Pons (tissue), 1 donor: ENCODE data around the gene NPTX1.

ENCODE experiments used
- DNase-seq: peaks from one replicate; pipeline ENCODE4 v3.0.0-alpha.2; 2016; ENCODE audit warnings: low spot score

NPTX1 gene

DNA sequence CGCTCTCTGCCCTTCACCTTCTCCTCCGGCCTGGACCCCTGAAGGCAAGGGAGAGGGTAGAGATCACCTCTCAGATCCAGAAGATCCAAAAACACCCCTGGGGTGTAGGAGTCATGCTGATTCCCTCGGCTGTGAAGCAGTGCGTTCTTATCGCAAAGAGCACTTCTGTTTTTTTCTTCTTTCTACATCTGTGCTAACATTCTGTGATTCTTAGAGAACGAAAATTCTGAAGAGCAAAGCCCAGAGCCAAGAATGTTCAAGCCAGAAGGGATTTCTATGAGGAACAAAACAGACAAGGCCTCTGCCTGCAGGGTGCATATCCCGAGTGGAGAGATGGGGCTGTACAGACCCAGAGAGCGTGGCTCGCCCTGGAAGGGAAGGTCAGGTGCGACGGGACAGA, 17.2 kb downstream of the NPTX1 start:
- no peak for DNase-seq

DNA sequence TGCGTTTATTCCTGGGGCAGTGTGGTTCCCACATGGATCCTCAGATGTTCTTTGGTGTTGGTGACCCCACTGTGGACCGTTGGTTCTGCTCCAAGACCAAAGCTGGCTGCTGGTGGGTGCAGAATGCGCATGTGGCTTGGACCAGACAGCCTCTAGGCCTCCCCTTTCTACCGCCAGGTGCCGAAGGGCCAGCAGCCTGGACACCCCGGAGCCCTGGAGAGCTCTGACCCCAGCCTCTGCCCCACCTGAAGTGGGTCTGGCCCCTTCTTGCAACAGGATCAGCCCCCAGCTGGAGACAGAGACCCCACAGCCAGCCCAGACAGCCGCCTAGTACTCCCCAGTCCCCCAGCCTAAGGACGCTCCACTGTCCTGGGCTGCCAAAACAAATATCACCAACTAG, 18.4 kb downstream of the NPTX1 start:
- DNase-seq: no peak

DNA sequence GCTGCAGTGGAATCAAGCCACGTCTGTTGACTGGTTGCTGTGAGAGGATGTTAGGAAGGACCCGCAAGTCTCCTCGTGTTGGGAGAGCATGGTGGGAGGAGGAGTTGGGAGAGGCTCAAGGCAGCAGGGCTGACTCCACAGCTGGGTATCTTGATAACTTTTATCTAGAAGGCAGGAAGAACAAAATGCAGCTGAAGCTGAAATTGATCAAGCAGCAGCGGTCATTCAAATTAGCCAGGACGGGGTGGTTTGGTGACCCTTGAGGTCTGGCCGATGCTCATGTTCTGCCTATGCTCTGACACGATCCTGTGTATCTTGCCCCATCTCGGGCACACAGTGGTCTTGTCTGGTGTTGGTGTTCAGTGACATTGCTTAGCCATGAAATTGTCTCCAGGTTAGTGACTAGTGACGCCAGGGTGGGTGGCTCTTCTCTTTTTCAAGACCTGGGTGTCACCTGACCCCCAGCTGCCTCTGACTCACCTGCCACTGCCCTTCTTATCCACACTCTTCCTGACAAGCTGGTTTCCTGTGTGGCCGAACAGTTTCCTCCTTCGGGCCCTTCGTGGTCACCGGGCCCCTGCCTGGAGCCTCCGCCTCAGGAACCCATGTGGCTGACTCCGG, 19.1 kb downstream of the NPTX1 start:
- no peak for DNase-seq

DNA sequence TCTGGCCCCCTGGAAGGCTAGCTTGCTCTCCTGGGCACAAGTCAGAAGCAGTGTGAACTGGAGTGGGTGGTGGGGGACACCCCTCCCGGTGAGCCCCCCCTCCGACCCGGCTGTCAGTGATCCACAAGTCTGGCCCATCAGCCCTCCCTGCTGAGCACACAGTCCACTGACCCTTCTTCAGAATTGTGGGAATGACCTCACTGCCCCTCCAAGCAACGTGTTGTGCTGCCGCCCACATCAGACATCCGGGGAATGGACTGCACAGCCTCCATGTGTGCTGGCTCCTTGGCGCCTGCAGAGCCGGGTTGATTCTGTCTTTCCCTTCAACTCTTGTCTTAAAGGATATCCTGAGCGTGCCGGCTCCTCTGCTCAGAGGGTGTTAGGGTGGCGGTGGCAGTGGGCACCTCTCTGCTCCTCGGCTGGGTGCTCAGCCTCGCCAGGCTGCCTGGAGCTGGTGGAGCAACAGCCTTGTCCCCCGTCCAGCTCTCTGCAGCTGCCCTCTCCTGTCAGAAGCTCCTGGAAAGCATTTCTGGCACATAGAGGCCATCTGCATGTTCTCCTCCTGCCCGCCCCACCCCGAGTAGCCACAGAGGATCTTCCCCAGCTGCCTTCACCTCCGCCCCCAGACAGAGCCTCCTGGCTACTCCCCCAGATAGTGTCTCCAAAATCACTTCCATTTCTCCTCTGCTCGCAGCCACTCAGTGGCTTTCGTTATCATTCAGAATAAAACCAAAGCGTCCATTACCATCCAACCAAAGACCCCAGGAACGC, 19.8 kb downstream of the NPTX1 start:
- no peak for DNase-seq

DNA sequence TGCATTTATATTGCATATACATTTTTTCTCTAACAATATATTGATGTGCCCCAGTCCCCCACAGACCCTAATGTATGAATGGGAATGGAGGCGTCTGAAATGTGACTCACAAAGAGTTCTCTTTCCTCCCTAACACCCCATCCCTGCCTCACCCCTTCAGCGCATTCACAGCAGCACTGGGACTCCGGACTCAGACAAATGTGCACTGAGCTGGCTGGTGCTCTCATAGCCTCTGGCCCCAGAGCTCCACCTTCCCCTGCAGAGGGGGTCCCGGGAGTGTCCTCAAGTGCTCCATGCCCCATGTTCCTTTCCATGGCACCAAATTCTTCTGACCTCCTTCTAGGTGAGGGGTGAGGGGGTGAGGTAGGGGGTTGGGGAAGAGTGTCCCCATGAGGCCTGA, 20.6 kb downstream of the NPTX1 start:
- DNase-seq: no peak

DNA sequence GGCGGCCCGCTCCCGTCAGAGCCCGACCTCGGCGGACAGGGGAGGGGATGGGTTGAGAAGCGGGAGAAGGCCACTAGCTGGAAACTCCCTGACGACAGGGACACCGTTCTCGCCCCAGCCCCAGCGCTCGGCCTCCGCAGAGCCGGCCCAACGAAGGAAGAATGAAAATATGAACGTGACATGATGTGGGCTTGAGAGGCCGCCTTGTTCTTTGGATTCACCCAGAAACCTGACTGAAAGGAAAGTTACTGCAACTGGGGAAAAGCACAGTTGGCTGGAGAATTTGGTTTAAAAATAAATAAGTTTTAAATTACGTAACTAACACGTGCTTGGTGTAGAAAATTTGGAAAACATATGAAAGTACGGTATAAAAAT, 21.1 kb downstream of the NPTX1 start:
- DNase-seq: no peak

DNA sequence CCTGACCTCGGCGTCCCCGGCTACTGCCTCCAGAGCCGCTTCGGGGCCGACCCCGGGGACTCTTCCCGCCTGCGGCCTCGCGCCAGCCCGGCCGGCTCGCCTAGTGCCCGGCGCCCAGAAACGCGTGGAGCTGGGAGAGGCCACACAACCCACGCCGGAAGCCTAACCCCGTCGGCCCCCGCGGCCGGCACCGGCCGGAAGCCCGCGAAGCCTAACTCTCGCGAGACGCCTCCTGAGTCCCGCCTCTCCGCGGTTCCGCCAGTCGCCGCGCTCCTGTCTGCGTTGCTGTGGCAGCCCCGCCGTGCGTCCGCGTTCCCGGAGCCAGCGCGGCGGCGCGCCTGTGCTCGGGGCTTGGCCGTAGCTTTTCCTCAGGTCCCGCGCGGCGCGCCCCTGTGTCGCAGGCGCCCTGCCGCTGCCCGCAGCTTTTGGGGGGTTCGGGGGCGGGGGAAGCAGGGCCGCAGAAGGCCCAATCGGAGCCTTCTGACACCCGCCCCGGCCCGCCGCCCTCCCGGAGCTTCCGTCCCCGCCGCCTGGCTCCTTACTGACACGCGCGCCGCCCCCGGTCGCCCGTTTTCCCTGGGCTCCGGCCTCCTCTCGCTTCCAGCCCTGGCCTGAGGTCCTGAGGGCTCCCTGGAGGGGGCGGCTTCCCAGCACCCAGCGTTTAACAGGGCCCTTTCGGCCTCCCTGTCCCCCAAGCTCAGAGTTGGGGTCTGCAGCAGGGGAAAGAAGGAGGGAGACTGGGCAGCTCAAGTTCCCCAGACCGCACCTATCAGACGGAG, 21.7 kb downstream of the NPTX1 start:
- DNase-seq: peak; percentile 94

DNA sequence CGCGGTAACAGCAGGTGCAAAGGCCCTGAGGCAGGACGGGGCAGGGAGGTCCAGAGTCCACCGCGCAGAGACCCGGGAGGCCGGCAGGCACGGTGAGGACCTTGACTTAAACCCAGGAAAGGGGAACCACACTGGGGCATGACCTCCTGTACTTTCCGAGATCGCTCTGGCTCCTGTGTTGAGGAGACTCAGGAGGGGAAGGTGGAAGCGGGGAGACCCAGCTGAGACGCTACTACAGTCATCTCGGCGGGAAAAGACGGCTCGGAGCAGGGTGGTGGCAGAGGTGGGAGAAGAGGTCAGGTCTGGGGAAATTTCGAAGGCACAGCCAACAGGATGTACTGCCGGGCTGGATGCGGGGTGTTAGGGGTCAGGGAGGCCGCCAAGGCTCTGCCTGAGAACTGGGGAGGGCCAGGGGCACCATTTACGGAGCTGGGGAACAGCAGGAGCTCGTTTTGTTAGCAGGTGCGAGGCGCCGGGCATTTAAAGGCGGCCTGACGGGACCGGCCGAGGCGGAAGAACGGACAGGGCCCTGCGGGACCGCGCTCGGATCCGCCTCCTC, 22.3 kb downstream of the NPTX1 start:
- no peak for DNase-seq

DNA sequence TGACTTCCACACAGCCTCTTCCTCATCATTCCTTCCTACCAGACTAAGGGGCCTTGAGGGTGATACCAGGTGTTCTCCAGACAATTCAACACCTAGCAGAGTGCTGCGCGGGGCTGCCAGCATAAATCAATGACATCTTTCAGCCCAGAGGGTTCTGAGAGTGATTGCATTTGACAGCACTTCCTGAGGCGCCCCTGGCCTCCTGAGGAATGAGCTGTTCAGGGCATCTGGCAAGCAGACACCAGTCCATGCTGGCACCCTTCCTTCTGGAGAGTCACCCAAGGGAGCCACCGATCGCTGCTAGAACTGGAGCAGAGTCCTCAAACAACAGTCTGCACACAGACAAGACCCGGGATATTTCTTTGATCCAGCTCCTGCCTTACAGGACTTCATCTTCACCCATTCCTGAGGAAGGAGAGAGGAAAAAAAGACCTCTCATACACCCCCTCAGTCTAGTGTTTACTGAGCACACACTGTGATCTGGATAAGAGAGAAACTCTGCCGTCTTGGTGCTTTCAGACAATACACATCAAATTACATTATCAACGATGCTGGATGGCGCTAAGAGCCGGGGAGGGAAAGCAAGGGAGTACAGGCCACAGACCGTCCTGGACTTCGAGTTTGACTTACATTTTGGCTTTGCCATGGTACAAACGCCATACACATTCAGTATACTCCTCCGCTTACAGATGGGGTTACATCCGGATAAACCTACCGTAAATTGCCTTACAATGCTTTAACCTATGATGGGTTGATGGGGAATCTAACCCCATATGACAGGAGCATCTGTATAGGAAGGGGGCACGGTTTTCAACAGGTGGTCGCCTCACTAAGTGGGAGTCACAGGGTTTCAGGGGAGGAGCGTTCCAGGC, 23.0 kb downstream of the NPTX1 start:
- no peak for DNase-seq

DNA sequence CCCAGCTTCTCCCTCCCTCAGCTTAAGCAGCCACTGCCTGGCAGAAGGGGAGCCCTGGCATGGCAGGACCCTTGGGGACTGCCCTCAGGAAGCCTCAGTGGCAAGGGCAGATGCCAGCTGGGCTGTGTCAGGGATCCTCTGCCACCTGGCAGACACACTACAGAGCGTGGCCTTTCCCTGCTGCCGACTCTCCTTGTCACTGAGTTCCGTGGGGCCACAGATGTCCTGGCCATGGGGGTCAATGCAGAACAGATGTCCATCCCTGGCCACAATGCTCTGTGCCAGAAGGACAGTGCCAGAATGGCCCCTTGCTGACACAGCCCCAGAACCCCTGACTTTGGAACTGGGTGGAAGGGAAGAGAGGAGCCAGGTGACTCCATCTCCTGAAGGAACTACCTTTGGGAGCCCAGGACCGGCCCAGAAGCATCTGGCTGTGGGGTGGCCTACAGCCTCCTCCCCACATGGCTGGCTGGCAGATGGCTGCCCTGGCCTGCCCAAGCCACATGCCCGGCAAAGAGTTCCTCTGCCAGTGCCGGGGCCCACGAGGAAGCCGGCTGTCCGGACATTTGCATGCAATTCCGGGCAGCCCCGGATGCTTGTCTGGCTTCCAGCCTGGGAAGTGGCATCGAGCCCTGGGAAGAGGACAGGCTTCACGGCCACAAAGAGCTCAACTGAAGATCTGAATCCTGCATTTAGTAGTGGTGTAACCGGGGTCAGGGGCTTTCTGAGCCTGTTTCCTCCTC, 24.1 kb downstream of the NPTX1 start:
- no peak for DNase-seq

DNA sequence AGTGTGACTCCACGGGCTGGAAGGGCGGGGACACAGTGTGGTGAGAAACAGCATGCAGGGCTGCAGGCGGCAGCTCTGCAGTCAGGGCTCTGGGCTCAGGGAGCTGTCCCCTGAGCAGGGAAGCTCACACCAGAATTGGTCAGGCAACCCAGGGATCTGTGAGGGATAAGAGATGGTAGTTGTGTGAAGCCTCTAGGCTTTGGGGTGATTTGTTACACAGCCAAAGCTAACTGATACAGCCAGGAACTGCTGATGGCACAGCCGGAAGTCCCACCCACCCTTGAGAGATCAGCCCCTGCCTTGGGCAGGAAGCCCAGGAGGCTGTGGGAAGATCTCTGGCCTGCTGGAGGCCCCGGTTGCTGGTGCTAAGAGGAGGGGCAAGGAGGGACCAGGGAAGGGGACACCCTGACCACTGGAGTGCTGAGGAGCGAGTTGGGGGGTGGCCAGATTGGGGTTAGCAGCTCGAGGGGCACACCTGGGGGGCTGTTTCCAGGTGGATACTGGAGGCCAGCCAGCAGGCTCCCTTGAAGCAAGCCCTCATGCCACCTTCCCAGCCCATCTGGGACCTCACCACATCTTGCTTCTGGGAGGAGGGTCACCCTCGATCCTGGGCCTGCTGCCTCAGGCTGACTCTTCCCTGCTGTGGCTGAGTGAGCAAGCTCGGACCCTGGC, 25.2 kb downstream of the NPTX1 start:
- DNase-seq: no peak

DNA sequence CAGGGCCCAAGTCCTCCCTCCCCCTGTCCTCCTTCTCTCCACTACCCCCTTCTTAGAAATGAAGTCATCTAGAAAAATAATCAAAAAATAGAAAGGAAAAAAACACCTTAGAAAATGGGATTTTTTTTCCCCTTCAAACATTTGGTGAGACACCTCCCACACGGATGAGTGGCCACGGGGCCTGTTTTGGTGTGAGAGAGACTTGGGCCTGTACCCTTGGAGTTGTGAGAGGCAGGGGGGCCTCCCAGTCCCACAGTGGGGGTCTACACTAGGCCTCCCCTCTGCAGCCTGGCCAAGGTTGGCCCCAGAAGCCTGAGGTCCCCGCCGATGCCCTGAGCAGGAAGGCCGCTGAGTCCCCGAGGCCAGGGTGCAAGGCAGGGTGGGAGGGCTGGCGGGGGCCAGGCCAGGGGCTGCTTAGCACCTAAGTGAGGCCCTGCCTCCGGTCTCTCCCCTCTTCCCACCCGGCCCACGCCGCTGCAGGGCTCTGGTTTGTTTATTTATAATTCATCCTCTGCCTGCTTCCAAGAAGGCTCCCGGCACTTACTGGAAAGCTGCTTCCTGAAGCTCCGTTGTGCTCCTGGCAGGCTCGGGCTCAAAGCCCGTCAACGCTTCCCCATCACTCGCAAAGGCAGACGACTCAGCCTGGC, 26.4 kb downstream of the NPTX1 start:
- DNase-seq: no peak

DNA sequence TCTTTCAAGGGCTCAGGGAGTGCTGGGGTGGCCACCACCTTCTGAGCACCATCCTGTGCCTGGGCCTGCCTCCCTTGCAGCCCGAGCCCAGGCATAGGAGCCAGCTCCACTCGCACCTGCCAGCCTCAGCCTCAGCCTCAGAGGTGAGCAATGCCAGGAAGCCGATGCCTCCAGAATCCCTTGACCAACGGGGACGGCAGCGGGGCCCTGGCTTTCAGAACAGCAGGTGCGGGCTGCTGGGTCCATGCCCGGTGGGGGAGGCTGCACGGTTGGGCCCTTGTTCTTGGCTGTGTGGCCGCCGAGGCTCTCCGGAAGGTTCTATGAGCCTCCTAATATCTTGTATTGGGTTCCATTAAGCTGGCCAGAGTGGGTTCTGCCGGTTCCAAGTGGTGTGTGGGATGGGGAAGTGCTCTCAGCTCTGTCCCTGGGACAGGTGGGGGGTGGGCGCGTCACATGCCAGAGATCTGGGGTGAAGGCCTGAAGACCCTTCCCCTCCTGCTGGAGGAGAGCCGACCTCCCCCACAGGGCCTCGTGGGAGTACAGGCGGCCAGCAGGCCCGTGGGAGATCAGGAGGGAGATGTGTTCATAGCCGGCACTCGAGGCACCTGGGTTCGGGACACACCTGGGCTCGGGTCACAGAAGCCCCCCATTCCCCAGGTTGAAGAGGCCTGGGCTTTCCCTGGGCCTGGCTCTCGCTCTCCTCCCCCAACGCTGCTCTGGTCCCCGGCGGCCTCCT, 27.0 kb downstream of the NPTX1 start:
- DNase-seq: no peak

DNA sequence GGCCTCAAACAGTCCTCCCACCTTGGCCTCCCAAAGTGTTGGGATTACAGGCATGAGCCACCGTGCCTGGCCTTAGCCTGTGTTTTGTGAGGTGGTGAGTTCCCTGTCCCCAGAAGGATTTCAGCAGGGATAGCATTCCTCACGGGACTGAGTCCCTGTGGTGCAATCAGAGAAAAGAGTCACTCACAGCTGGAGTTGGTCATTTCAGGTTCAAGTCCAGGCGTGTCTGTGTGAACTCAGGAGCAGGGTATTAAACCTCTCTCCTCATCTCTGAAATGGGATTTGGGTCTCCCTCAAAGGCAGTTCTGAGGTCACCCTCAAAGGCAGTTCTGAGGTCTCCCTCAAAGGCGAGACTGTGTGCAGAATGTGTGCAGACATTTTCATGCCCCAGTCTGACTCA, 28.6 kb downstream of the NPTX1 start:
- no peak for DNase-seq

DNA sequence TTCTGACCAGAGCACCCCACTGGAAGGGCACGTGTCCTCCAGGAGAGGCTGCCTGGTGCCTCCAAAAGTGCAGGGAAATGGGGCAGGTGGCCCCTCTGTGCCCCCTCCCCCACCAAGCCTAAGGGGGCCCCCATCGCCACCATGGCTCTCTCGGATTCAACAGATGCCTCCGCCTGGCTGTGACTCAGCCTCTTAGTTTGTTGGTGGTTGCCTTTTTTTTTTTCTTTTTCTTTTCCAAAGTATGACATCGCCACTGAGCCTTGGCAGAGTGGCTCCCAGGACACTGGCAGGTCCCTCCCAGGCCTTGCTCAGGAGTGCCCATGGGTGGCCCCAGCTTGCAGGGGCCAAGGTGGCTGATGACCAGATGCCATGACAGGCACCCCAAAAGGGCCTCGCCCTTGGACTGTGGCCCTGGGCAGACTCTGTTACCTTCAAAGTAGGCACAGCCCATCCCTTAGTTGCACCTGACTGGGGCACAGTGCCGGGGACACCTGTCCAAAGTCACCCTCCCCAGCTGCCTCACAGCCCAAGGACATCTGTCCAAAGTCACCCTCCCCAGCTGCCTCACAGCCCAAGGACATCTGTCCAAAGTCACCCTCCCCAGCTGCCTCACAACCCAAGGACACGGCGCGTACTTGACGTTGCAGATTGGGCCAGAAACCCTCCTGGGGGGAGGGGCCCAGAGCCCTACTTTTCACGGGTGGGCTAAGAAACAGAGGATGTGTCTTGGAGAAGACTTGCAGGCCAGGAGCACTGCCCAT, 29.6 kb downstream of the NPTX1 start:
- no peak for DNase-seq

DNA sequence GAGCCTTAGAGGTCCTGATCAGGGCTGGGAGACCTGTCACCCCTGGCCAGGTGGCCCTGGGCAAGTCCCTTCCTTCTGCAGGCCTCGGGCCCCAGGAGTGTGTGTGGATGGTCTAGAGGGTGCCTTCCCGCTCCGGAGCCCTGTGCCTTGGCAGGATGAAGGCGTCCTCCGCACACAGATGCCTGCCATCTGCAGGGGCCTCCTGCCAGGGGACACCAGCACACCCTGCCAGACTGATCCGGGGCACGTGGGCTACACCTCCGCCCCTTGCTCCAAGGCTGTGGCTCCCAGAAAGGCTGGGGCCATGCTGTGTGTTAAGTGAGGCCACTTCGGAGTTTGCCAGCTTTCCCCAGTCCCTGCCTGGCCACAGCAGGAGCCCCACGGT, 30.7 kb downstream of the NPTX1 start:
- no peak for DNase-seq

DNA sequence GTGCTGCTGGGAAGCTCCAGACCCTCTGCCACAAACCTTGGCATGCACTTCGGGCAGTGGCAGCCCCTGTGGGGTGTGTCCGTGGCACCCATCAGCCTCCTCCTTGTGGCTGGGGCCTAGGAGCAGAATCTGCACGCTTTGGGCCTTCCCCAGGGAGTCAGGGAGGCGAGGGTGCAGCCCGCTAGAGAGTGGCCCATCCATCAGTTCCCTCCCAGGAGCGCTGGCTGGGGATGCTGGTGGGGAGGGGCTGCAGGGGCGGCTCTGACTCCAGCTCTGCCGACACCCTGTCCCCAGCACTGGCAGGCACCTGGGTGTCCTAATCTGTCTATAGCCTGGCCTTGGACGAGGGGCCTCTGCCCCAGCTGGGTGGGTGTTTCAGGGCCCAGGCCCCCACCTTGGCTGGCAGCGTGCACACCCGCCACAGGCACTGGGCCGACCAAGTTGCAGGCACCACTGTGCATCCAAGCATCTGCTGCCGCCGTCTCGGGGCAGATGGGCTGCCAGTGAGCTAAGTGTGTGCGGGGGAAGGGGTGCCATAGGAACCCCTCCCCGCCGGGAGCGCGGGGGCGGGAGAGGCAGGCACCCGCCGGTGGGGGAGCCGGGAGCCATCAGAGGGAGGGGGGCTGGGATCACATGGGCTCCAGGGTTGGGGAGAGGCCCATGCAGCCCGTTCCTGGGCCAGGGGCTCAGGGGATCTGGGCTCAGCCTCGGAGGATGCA, 31.2 kb downstream of the NPTX1 start:
- DNase-seq: no peak

DNA sequence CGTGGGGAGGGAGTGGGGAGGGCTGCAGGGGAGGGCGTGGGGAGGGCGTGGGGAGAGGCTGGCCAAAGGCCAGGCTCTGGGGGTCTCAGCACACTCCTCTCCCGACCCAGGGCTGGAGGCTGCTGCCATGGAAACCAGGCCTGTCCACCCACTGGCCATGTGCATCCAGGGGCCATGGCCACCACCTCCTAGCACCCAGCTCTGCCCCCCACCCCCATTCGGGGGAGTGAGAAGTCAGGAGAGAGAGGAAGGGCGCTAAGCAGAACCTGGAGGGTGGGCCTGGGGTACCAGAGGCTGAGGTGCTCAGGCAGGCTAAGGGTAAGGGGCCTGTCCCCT, 31.8 kb downstream of the NPTX1 start:
- DNase-seq: no peak
